Testis (tissue), 3 donors: ENCODE results near the gene GRAPL. TPM values are rescaled to one million over a fixed set of nuclear protein-coding genes. Genes with fewer than 3 reads are reported as not detected.
"Not testable (repeated sequence)": the region's sequence is repeated elsewhere in the genome, so short reads cannot be mapped to it uniquely, and the experiment has no call there.

Experiments
- DNase-seq: peaks from one replicate; pipeline ENCODE4 v3.0.0-alpha.2; 2019
- H3K27ac ChIP-seq, 2 donors: fragments of 200-600 bp; sonication (generic); one replicate each; pipeline ENCODE4 v1.5.1; 2019
- H3K27me3 ChIP-seq: fragments of 200-600 bp; sonication (generic); one replicate; pipeline ENCODE4 v1.5.1; 2019
- H3K36me3 ChIP-seq: fragments of 200-600 bp; sonication (generic); one replicate; pipeline ENCODE4 v1.5.1; 2017; ENCODE audit warnings: low read depth; ENCODE audit errors: missing control alignments
- H3K4me1 ChIP-seq: fragments of 200-600 bp; sonication (generic); one replicate; pipeline ENCODE4 v1.5.1; 2019
- H3K4me3 ChIP-seq, 2 donors: fragments of 200-600 bp; sonication (generic); one replicate each; pipeline ENCODE4 v1.5.1; 2017 to 2019
- H3K9me3 ChIP-seq: fragments of 200-600 bp; sonication (generic); one replicate; pipeline ENCODE4 v1.5.1; 2017
- WGBS, 2 donors: methylation state at CpG; one replicate each; pipeline ENCODE4 v1.1.5; 2018; 5-methylcytosine and 5-hydroxymethylcytosine counted together
- intact Hi-C: fragments of 100-400 bp; cut with DNase I; formaldehyde crosslinking; loops from one replicate; pipeline ENCODE4 v1.15.1; 2023; ENCODE audit warnings: low total_unique reads
- polyA plus RNA-seq: library from polyadenylated mRNA; stranded (reverse); fragments of 350-450 nt; fragmentation: Illumina TruSeq; extraction: RNeasy Lipid Tissue Mini Kit (QIAGEN cat#74804); gene quantifications from one replicate; pipeline ENCODE4 v1.2.3, GENCODE V29; 2014; ENCODE audit warnings: low read depth, low replicate concordance; ENCODE audit not compliant: insufficient read depth
- total RNA-seq, 2 donors: library from RNA; depleted of rRNA; stranded (reverse); fragments of >200 nt; gene quantifications; one replicate each; pipeline ENCODE4 v1.2.3, GENCODE V29; 2016

Gene GRAPL
- total and polyA plus RNA-seq, 3 donors from 2014 or later, result 2.0 to 9.5 (median 2.2) TPM

DNA sequence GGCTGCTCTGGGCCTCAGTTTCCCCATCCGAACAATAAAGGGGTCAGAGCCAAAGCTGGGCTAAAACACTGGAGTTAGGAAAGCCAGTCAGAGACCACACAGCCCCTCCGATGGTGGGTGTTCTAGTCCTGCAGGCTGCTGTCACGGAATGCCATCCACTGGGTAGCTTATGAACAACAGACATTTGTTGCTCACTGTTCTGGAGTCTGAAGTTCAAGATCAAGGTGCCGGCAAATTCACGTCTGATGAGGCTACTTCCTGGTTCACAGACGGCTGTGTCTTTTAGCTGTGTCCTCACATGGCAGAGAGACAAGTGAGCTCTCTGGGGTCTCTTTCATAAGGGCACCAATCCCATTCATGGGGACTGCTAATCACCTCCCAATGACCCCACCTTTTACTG lies 9.2 kb downstream of the GRAPL start:
- H3K27ac ChIP-seq, H3K4me3 ChIP-seq, H3K9me3 ChIP-seq, intact Hi-C loops, H3K27me3 ChIP-seq, H3K4me1 ChIP-seq, DNase-seq, H3K36me3 ChIP-seq: not testable (repeated sequence)
- 100% methylated on average over 1 of the region's 6 CpGs; no CpG with 5 or more reads in 1 of the 2 donors for WGBS, 2 donors

DNA sequence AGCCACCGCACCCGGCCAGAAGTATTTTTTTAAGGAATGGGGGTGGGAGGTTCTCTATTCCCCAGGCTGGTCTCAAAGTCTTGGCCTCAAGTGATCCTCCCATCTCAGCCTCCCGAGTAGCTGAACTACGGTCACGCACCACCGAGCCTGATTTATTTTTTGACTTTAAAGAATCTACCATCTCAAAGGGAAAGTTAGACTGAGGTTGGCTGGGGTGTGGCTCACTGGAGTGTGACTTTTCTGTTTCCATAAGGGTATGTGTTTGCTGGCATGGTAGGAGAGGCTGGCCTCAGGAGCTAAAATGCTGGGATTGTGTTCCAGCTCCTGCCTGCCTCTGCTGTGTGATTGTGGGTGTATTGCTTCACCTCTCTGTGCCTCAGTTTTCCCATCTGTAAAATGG lies 10.6 kb downstream of the GRAPL start:
- H3K9me3 ChIP-seq, H3K27me3 ChIP-seq, H3K36me3 ChIP-seq, H3K27ac ChIP-seq, DNase-seq, H3K4me3 ChIP-seq, H3K4me1 ChIP-seq, intact Hi-C loops: not testable (repeated sequence)
- WGBS, 2 donors, result no CpG with 5 or more reads among the region's 6 CpGs

DNA sequence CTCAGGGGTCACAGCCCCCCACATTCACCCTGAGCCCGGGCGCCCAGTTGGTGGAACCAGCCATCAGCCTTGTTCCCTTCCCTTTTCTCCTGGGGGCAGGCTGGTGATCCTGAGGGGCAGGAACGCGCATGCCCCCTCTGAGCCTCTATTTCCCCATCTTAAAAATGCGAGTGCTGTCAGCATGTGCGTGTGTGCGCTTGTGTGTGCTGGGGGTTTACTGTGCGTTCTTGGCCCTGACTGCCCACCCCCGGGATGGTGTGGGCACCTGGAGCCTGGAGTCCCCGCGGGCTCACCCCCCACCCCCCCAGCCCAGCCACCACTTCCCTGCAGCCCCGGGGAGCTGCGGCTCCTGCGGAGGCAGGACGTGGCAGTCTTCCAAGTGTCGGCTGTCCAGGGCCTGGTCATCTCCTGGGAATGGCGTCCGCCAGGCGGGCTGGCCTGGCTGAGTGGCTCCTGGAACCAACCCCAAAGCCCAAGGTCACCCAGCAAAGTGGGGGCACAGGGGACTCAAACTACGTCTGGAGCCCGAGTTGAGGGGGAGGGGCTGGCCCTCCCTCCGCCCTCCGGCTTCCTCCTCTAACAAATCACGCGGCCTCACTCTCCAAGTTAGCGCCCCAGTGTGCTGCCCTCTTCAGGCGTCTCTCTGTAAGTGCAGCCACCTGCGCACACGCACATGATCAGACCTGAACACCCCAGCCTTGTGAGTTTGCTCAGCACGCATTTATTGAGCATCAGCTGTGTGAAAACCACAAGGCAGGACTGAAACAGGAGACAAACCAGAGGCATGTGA lies 14.2 kb downstream of the GRAPL start:
- peak; percentile 12 for DNase-seq

DNA sequence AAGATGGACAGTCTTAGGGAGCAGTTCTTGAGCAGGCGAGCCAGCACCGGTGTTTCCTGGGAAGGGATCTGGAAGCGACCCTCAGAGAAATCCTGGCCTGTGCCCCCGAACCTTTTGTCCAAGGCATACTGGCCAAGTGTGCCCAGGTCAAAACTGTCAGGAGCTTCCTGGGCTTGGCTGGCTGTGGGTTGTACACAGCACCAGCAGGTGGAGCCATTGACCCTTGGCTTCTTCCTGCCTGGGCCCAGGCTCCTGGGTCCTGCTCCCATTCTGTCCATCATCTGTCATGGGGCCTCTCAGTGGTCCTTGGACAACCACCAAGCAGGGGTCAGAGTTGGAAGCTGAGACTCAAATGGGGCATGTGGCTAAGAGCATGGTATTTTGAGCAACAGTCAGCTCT lies 15.0 kb downstream of the GRAPL start:
- H3K27ac ChIP-seq, intact Hi-C loops, H3K36me3 ChIP-seq, H3K27me3 ChIP-seq, H3K4me3 ChIP-seq, H3K4me1 ChIP-seq, H3K9me3 ChIP-seq: not testable (repeated sequence)
- 17% methylated on average over 1 of the region's 4 CpGs; no CpG with 5 or more reads in 1 of the 2 donors for WGBS, 2 donors
- peak; percentile 63 for DNase-seq

More for the DNA sequence above, 14.2 kb downstream of the GRAPL start:
- H3K27ac ChIP-seq, result peak overlapping the region in 1 of 2 donors; percentile 77
- intact Hi-C loops, H3K9me3 ChIP-seq, H3K27me3 ChIP-seq, H3K4me3 ChIP-seq, H3K4me1 ChIP-seq, H3K36me3 ChIP-seq: not testable (repeated sequence)
- WGBS, 2 donors, result no CpG with 5 or more reads among the region's 30 CpGs

DNA sequence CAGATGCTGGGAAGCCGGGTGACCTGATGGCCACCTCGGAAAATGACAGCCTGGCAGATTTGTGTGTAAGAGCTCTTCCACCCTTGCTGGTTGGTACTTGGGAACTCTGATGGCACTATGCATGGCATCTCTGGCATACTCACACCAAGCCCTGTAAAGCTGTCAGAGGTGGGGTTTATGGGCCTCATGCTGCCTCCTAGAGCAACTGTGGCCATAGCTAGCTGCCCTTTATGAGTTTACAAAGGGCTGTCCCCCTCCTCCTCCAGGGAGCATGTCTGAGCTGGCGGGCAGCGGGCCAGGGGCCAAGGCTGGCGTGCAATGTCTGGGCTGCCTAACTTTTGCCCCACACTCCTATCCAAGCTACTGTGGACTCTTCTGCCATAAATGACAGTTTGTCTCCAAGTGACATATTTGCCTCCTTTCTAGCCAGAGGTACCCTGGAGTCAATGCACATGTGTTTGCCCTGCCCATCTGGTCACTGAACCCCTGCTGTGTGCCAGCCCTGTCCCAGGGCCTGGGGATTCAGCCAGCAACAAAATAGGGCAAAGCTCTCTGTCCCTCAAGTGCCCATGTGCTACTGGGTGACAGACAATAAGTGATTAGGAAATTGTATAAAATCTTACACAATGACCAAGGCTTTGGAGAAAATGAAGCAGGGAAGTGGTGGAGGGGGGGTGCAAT lies 15.8 kb downstream of the GRAPL start:
- H3K9me3 ChIP-seq, DNase-seq, H3K27ac ChIP-seq, H3K4me3 ChIP-seq, H3K36me3 ChIP-seq, H3K27me3 ChIP-seq, H3K4me1 ChIP-seq, intact Hi-C loops: not testable (repeated sequence)
- 83% methylated on average over 2 of the region's 5 CpGs; no CpG with 5 or more reads in 1 of the 2 donors for WGBS, 2 donors

GRCh38 chr17:19144373-19144772 lies 17.0 kb downstream of the GRAPL start:
- 39% methylated on average over 2 of the region's 5 CpGs; no CpG with 5 or more reads in 1 of the 2 donors for WGBS, 2 donors
- H3K9me3 ChIP-seq, H3K27me3 ChIP-seq, H3K4me1 ChIP-seq, intact Hi-C loops, H3K36me3 ChIP-seq, DNase-seq, H3K4me3 ChIP-seq, H3K27ac ChIP-seq: not testable (repeated sequence)

- H3K9me3 ChIP-seq, H3K27ac ChIP-seq, H3K27me3 ChIP-seq, H3K4me3 ChIP-seq, H3K4me1 ChIP-seq, DNase-seq, H3K36me3 ChIP-seq, intact Hi-C loops: not testable (repeated sequence)
- no CpG with 5 or more reads among the region's 11 CpGs for WGBS, 2 donors
Measured at GRCh38 chr17:19145471-19145870, 18.1 kb downstream of the GRAPL start.

GRCh38 chr17:19150678-19151615 lies 23.6 kb downstream of the GRAPL start:
- H3K27ac ChIP-seq, DNase-seq, H3K9me3 ChIP-seq, intact Hi-C loops, H3K4me1 ChIP-seq, H3K27me3 ChIP-seq, H3K36me3 ChIP-seq, H3K4me3 ChIP-seq: not testable (repeated sequence)
- WGBS, 2 donors, result no CpG with 5 or more reads among the region's 9 CpGs

GRCh38 chr17:19157628-19158027 lies 30.2 kb downstream of the GRAPL start:
- not testable (repeated sequence) for DNase-seq

GRCh38 chr17:19158478-19158877 lies 31.1 kb downstream of the GRAPL start:
- H3K9me3 ChIP-seq, H3K27me3 ChIP-seq, H3K4me3 ChIP-seq, DNase-seq, H3K36me3 ChIP-seq, H3K4me1 ChIP-seq, intact Hi-C loops, H3K27ac ChIP-seq: not testable (repeated sequence)
- no CpG with 5 or more reads among the region's 10 CpGs for WGBS, 2 donors

More at GRCh38 chr17:19157628-19158027, 30.2 kb downstream of the GRAPL start:
- intact Hi-C loops, H3K4me1 ChIP-seq, H3K27ac ChIP-seq, H3K9me3 ChIP-seq, H3K36me3 ChIP-seq, H3K27me3 ChIP-seq, H3K4me3 ChIP-seq: not testable (repeated sequence)
- WGBS, 2 donors, result no CpG with 5 or more reads among the region's 8 CpGs

- H3K4me1 ChIP-seq, H3K9me3 ChIP-seq, H3K27ac ChIP-seq, DNase-seq, H3K27me3 ChIP-seq, H3K36me3 ChIP-seq, intact Hi-C loops, H3K4me3 ChIP-seq: not testable (repeated sequence)
- no CpG with 5 or more reads among the region's 2 CpGs for WGBS, 2 donors
Measured at GRCh38 chr17:19158938-19159337, 31.5 kb downstream of the GRAPL start.
